Erythroblast (primary cell): ENCODE data around the gene ATG7.

ENCODE experiments used
- GATA1 ChIP-seq: IDR thresholded peaks from 2 replicates; pipeline ENCODE4 v1.6.1; 2011; ENCODE audit warnings: low read depth, mild to moderate bottlenecking, control low read depth, low read length, moderate library complexity
- POLR2A ChIP-seq: IDR thresholded peaks from 2 replicates; pipeline ENCODE4 v1.6.1; 2011; ENCODE audit warnings: mild to moderate bottlenecking, low read length

DNA sequence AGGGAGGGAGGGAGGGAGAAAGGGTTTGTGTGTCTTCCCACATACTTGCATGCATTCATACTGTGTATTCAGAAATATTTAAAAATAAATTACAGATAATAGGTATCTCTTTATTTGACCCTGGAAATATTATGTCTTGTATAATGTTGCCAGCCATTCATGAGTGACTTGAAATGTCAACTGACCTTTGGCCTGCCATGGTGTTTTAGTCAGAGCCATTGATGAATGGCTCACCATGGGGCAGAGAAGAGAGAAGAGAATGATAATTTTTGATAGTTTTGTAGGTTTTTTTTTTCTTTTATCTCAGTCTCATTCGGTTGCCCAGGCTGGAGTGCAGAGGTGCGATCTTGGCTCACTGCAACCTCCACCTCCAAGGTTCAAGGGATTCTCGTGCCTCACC lies 121.2 kb downstream of the ATG7 start:
- TF ChIP-seq POLR2A: no peak
- TF ChIP-seq GATA1: no peak
